ENCODE results near the gene STRBP.

Gene STRBP

GRCh38 chr9:123149067-123149466 lies 119.3 kb downstream of the STRBP start:
- H3K27ac ChIP-seq (replicated peaks), result no peak overlapping the region
- DNase-seq (ENCODE audit: low read depth in 1 of 2, low spot score in 1 of 2), result no peak
- no peaks in the 10 kb centered on the region for H3K27me3 ChIP-seq (ENCODE audit: insufficient read depth, poor library complexity, severe bottlenecking)
- H3K4me3 ChIP-seq (replicated peaks; ENCODE audit: insufficient read depth, low read length), result no peak overlapping the region
- TF ChIP-seq GABPA (IDR thresholded peaks at IDR 0.05; ENCODE audit: low read depth) (no peak), SPI1 (IDR thresholded peaks at IDR 0.05; ENCODE audit: borderline replicate concordance, low read depth) (no peak), POLR2AphosphoS5 (IDR thresholded peaks at IDR 0.05; ENCODE audit: low read depth) (no peak), REST (IDR thresholded peaks at IDR 0.05; ENCODE audit: insufficient replicate concordance, low read depth) (no peak)
- TF ChIP-seq, protein P1, sequence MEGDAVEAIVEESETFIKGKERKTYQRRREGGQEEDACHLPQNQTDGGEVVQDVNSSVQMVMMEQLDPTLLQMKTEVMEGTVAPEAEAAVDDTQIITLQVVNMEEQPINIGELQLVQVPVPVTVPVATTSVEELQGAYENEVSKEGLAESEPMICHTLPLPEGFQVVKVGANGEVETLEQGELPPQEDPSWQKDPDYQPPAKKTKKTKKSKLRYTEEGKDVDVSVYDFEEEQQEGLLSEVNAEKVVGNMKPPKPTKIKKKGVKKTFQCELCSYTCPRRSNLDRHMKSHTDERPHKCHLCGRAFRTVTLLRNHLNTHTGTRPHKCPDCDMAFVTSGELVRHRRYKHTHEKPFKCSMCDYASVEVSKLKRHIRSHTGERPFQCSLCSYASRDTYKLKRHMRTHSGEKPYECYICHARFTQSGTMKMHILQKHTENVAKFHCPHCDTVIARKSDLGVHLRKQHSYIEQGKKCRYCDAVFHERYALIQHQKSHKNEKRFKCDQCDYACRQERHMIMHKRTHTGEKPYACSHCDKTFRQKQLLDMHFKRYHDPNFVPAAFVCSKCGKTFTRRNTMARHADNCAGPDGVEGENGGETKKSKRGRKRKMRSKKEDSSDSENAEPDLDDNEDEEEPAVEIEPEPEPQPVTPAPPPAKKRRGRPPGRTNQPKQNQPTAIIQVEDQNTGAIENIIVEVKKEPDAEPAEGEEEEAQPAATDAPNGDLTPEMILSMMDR (IDR thresholded peaks at IDR 0.05; ENCODE audit: insufficient read depth, low read length), result no peak

GRCh38 chr9:123138163-123138562 lies 130.2 kb downstream of the STRBP start:
- no peak overlapping the region for H3K27ac ChIP-seq (replicated peaks)
- TF ChIP-seq SPI1 (IDR thresholded peaks at IDR 0.05; ENCODE audit: borderline replicate concordance, low read depth) (no peak), GABPA (IDR thresholded peaks at IDR 0.05; ENCODE audit: low read depth) (no peak), REST (IDR thresholded peaks at IDR 0.05; ENCODE audit: insufficient replicate concordance, low read depth) (no peak), POLR2AphosphoS5 (IDR thresholded peaks at IDR 0.05; ENCODE audit: low read depth) (no peak)
- TF ChIP-seq, protein P1 (IDR thresholded peaks at IDR 0.05; ENCODE audit: insufficient read depth, low read length), result no peak
- no peaks in the 10 kb centered on the region for H3K27me3 ChIP-seq (ENCODE audit: insufficient read depth, poor library complexity, severe bottlenecking)
- DNase-seq (ENCODE audit: low read depth in 1 of 2, low spot score in 1 of 2), result no peak
- no peak overlapping the region for H3K4me3 ChIP-seq (replicated peaks; ENCODE audit: insufficient read depth, low read length)

- no peak for DNase-seq (ENCODE audit: low read depth in 1 of 2, low spot score in 1 of 2)
- TF ChIP-seq REST (IDR thresholded peaks at IDR 0.05; ENCODE audit: insufficient replicate concordance, low read depth) (no peak), SPI1 (IDR thresholded peaks at IDR 0.05; ENCODE audit: borderline replicate concordance, low read depth) (no peak), GABPA (IDR thresholded peaks at IDR 0.05; ENCODE audit: low read depth) (no peak), POLR2AphosphoS5 (IDR thresholded peaks at IDR 0.05; ENCODE audit: low read depth) (no peak)
- H3K27me3 ChIP-seq (ENCODE audit: insufficient read depth, poor library complexity, severe bottlenecking), result no peaks in the 10 kb centered on the region
- H3K27ac ChIP-seq (replicated peaks), result no peak overlapping the region
- H3K4me3 ChIP-seq (replicated peaks; ENCODE audit: insufficient read depth, low read length), result no peak overlapping the region
Measured at GRCh38 chr9:123135430-123135829, 133.0 kb downstream of the STRBP start.

Data from HL-60 (cell line).